CD4-positive, alpha-beta T cell treated with Interleukin-6 for 4 hours (primary cell): Measurements from ENCODE around the gene TRMT1L.

Experiments used
- DNase-seq: peaks from one replicate; pipeline ENCODE4 v3.0.0-alpha.2; 2020; ENCODE audit warnings: mixed read lengths

The TRMT1L gene

GRCh38 chr1:185111873-185112272 lies 44.9 kb downstream of the TRMT1L start:
- DNase-seq: no peak

- DNase-seq: no peak
These were observed 46.6 kb downstream of the TRMT1L start for GRCh38 chr1:185110145-185110544.

- no peak for DNase-seq
These were observed 48.4 kb downstream of the TRMT1L start for GRCh38 chr1:185108321-185108720.

- no peak for DNase-seq
These were observed 51.6 kb downstream of the TRMT1L start for GRCh38 chr1:185105121-185105520.

GRCh38 chr1:185104083-185104482 lies 52.7 kb downstream of the TRMT1L start:
- DNase-seq: no peak

- no peak for DNase-seq
These were observed 60.2 kb downstream of the TRMT1L start for GRCh38 chr1:185096531-185096930.

- DNase-seq: no peak
These were observed 62.0 kb downstream of the TRMT1L start for GRCh38 chr1:185094761-185095160.

GRCh38 chr1:185091480-185091879 lies 65.3 kb downstream of the TRMT1L start:
- DNase-seq: no peak

- DNase-seq: no peak
These were observed 69.0 kb downstream of the TRMT1L start for GRCh38 chr1:185087746-185088145.

GRCh38 chr1:185087101-185087500 lies 69.7 kb downstream of the TRMT1L start:
- DNase-seq: no peak

GRCh38 chr1:185083818-185084217 lies 72.9 kb downstream of the TRMT1L start:
- DNase-seq: no peak

- no peak for DNase-seq
These were observed 76.3 kb downstream of the TRMT1L start for GRCh38 chr1:185080422-185080821.

- DNase-seq: no peak
These were observed 79.4 kb downstream of the TRMT1L start for GRCh38 chr1:185077374-185077773.

GRCh38 chr1:185075476-185075875 lies 81.3 kb downstream of the TRMT1L start:
- DNase-seq: no peak

- no peak for DNase-seq
These were observed 82.4 kb downstream of the TRMT1L start for GRCh38 chr1:185074307-185074706.

- DNase-seq: no peak
These were observed 83.0 kb downstream of the TRMT1L start for GRCh38 chr1:185073725-185074124.

GRCh38 chr1:185070051-185070450 lies 86.7 kb downstream of the TRMT1L start:
- no peak for DNase-seq

GRCh38 chr1:185069202-185069772 lies 87.5 kb downstream of the TRMT1L start:
- DNase-seq: no peak

- DNase-seq: no peak
These were observed 88.4 kb downstream of the TRMT1L start for GRCh38 chr1:185068341-185068740.
